ENCODE measurements around the gene DGUOK.

- TF ChIP-seq CTCF (IDR thresholded peaks at IDR 0.05; ENCODE audit: low read depth, low read length, missing input control) (no peak), YY1 (IDR thresholded peaks at IDR 0.05) (no peak), REST (IDR thresholded peaks at IDR 0.05) (no peak), ATF3 (IDR thresholded peaks at IDR 0.05) (no peak)
Observed at GRCh38 chr2:73885406-73885805, 41.3 kb upstream of the DGUOK start.

Data from liver (tissue), 3 donors.